ENCODE results near the gene POLR3H.

Gene POLR3H

DNA sequence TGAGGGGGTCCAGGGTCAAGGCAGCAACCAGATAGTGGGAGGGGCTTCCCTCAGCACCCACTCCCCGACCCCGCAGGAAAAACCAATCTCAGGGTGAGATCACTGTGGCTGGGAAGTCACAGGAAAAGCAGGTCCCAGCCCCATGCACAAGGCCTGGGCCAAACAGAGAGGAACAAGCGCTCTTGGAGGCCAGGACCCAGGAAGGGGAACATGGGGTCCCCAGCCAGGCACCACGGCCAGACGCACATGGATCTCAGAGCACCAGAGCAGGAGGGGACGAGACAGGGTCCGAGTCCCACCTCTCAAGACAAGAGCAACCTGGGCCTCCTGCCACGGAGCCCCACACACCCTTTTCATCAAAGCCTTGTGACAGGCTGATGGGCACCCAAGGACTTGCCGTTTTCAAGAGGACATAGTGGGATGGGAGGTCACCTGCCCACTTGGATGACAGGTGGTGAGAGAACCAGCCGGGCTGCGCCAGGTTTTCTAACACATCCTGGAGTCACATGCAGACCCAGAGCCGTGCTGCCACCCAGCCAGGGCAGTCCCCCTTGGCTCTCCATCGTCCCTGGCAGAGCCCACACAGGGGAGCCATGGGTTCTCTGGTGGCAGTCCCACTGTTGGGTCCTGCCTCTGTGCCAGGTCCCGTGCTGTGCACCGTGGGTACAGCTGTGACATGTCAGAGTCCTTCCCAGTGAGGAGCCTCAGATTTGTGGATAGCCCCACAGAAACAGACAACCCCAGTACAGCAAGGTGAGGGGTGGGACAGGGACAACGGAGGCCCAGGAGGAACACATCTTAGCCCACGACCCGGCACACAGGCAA lies 13.2 kb downstream of the POLR3H start:
- TF ChIP-seq CTCF (IDR thresholded peaks at IDR 0.05): no peak

DNA sequence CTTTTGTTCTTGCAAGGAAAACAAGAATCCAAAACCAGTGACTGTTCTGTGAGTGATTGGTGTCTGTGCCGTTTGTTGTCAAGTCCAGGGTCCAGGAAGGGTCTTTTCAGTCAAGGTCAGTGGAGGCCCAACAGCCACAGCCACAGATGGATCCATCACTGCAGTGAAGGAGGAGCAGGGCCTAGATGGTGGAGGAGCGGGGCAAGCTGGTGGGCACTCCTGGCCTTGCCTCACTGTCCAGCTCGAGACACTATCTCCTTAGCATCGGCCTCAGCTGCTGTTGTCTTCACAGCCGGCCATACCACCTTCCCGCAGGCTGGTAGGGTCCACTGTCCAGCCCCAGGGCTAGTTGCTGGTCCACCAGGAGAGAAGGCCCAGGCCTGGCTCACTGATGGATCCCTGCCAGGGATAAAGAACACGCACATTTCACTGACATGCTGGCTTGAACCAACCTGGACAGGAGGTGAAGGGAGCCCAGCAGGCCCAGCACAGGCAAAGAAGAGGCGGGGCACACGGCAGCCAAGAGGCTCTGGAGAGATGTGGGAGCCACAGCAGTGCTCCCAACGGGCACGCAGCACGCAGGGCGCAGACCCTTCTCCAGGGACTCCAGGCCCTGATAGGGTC lies 15.2 kb downstream of the POLR3H start:
- no peak for TF ChIP-seq CTCF (IDR thresholded peaks at IDR 0.05)

- no peak for TF ChIP-seq CTCF (IDR thresholded peaks at IDR 0.05)
Observed at GRCh38 chr22:41528132-41528766, 16.0 kb downstream of the POLR3H start.

DNA sequence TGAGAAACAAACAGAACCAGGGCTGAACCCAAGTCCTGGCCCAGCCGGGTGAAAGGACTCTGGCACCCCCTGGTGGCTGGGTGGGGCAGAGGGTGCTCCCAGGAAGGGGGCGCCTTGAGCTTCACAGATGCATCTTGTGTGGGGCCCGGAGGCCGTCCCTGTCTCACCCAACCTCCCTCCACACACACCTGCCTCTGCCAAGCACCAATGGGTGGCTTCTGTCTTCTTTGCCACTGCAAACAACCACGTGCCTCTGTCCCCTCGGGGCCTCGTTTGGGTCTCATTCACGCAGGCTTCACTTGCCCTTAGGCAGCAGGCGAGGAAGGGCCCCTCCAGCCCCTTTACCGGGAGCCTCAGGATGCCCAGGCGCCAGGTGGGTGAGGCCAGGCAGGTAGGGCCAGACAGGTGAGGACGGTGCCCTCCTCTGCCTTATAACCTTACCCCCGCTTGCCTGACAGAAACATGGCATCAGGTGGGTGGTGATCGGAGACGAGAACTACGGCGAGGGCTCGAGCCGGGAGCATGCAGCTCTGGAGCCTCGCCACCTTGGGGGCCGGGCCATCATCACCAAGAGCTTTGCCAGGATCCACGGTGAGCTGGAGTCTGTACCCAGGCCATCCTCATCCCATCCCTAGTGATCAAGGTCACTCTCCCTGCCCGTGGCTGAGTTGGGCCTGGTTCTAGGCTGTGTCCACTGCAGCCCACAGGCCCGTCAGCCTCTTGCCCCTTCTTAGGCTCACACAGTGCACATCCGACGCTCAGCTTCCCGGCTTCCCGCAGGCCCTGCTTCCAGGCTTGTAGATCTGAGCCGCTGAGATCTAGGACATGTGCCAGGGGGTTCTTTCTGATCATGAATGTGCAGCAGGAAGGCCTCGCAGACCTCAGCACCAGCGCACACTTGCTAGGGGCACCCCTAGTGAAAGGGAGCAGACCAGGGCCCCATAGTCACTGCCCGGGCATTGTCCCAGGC lies 17.2 kb downstream of the POLR3H start:
- TF ChIP-seq CTCF (IDR thresholded peaks at IDR 0.05): peak; percentile 91

DNA sequence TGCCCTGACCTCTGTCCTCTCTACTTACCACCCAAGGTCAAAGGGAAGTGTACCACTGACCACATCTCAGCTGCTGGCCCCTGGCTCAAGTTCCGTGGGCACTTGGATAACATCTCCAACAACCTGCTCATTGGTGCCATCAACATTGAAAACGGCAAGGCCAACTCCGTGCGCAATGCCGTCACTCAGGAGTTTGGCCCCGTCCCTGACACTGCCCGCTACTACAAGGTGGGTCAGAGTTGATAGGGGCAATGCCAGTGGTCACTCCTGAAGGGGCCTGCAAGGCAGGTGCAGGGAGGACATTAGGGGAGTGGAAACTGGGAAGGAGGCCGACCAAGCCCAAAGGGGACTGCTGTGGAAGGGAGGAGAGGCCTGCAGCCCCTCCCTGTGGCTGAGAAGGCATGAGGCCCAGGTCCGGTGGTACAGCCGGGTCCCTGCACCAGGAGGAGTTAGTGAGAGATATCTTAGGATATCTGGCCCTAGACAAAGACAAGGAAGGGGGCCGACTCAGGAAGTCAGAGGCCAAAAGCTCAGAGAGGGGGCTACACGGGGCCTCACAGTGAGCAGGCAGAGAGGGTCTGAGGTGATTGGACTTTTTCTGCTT lies 17.9 kb downstream of the POLR3H start:
- no peak for TF ChIP-seq CTCF (IDR thresholded peaks at IDR 0.05)

DNA sequence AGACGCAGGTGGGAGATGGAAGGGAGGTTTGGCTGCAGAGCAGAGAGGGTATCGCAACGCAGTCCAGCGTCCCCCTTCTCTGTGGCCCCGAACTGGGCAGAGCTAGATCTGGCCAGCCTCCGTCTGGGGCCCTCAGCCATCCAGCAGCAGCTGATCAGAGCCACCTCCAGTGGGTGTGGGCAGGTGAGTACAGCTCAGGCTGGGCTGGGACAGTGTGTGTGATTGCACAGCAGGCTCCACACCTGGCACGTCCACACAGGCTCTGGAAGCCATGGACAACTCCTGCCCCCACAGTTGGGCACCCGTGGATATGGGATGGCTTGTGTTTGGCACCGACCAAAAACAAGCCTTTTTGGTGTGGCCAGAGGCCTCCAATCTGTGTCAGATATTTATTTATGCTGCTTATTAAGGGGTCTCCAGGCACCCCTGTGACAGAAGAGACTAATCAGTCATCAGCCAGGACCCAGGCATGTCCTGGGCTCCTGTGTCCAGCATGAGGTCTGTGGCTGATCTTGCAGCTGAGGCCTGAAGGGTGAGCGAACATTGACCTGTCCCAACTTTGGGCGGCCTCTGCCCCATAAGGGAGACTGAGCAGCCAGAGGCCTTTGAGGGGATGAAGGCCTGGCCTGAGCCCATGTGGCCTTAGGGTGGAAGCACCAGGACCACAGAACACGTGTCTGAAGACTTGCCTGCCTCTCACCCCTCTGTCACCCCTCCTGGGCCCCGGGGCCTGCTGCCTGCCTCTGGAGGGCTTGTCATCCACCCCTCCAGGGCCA lies 18.6 kb downstream of the POLR3H start:
- TF ChIP-seq CTCF (IDR thresholded peaks at IDR 0.05): no peak

All from LNCAP (cell line).